RWPE2 (cell line): ENCODE data around the gene MLXIPL.

Experiments
- ATAC-seq: fragments of 200-7000 bp; cut with Tn5 transposase; 3 replicates; pipeline ENCODE4 v1.9.1; 2021; ENCODE audit warnings: low read depth
- DNase-seq: peaks from one replicate; pipeline ENCODE4 v3.0.0-alpha.2; 2020; ENCODE audit warnings: low spot score
- H3K27ac ChIP-seq: fragments of 450-650 bp; 2 replicates; pipeline ENCODE4 v1.5.1; 2017; ENCODE audit warnings: mild to moderate bottlenecking; ENCODE audit not compliant: poor library complexity, severe bottlenecking
- H3K27me3 ChIP-seq: fragments of 250-450 bp; sonication (Bioruptor Pico); 2 replicates; pipeline ENCODE4 v1.5.1; 2021; ENCODE audit warnings: mild to moderate bottlenecking, moderate library complexity; ENCODE audit not compliant: insufficient read depth, poor library complexity, severe bottlenecking
- H3K36me3 ChIP-seq: fragments of 250-450 bp; sonication (Bioruptor Pico); 2 replicates; pipeline ENCODE4 v1.5.1; 2020; ENCODE audit warnings: low read depth, mild to moderate bottlenecking, moderate library complexity
- H3K4me1 ChIP-seq: fragments of 250-450 bp; sonication (Bioruptor Pico); 2 replicates; pipeline ENCODE4 v1.5.1; 2021; ENCODE audit warnings: mild to moderate bottlenecking, moderate library complexity; ENCODE audit not compliant: insufficient read depth, poor library complexity, severe bottlenecking
- H3K4me3 ChIP-seq: fragments of 250-450 bp; sonication (Bioruptor Pico); 2 replicates; pipeline ENCODE4 v1.5.1; 2021; ENCODE audit warnings: mild to moderate bottlenecking, moderate library complexity; ENCODE audit not compliant: severe bottlenecking
- H3K9me3 ChIP-seq: fragments of 250-450 bp; sonication (Bioruptor Pico); 2 replicates; pipeline ENCODE4 v1.5.1; 2021; ENCODE audit warnings: mild to moderate bottlenecking, moderate library complexity; ENCODE audit not compliant: severe bottlenecking
- CTCF ChIP-seq: fragments of 450-650 bp; IDR thresholded peaks from one replicate; pipeline ENCODE4 v1.5.1; 2017; ENCODE audit warnings: mild to moderate bottlenecking, moderate library complexity; ENCODE audit not compliant: poor library complexity, severe bottlenecking

The MLXIPL gene

GRCh38 chr7:73648593-73649332 lies 24.4 kb upstream of the MLXIPL start:
- no peak for DNase-seq
- no peak overlapping the region for H3K4me3 ChIP-seq
- H3K27ac ChIP-seq, result no peak overlapping the region
- no peak for TF ChIP-seq CTCF
- no peak for ATAC-seq
- H3K4me1 ChIP-seq, result peaks cover 8% of the 10 kb centered on the region
- H3K9me3 ChIP-seq, result no peaks in the 10 kb centered on the region
- H3K27me3 ChIP-seq, result no peaks in the 10 kb centered on the region
- H3K36me3 ChIP-seq, result no peaks in the 10 kb centered on the region

GRCh38 chr7:73647725-73648592 lies 23.6 kb upstream of the MLXIPL start:
- Histone ChIP-seq H3K27ac (no peak overlapping the region), H3K36me3 (no peaks in the 10 kb centered on the region), H3K27me3 (no peaks in the 10 kb centered on the region), H3K4me3 (peak overlapping the region; percentile 30), H3K9me3 (no peaks in the 10 kb centered on the region), H3K4me1 (peaks cover 8% of the 10 kb centered on the region)
- peak; percentile 45 for TF ChIP-seq CTCF
- DNase-seq (no peak), ATAC-seq (peak; percentile 66)

GRCh38 chr7:73646785-73647724 lies 22.7 kb upstream of the MLXIPL start:
- no peak for DNase-seq
- peak overlapping the region; percentile 30 for H3K4me3 ChIP-seq
- H3K36me3 ChIP-seq, result no peaks in the 10 kb centered on the region
- TF ChIP-seq CTCF, result no peak
- H3K9me3 ChIP-seq, result no peaks in the 10 kb centered on the region
- no peaks in the 10 kb centered on the region for H3K27me3 ChIP-seq
- H3K27ac ChIP-seq, result no peak overlapping the region
- no peak for ATAC-seq
- peaks cover 8% of the 10 kb centered on the region for H3K4me1 ChIP-seq

GRCh38 chr7:73645643-73646174 lies 21.4 kb upstream of the MLXIPL start:
- H3K9me3 ChIP-seq, result no peaks in the 10 kb centered on the region
- no peaks in the 10 kb centered on the region for H3K27me3 ChIP-seq
- DNase-seq (no peak), ATAC-seq (no peak)
- TF ChIP-seq CTCF, result no peak
- no peaks in the 10 kb centered on the region for H3K36me3 ChIP-seq
- H3K4me1 ChIP-seq, result peaks cover 8% of the 10 kb centered on the region
- no peak overlapping the region for H3K4me3 ChIP-seq
- no peak overlapping the region for H3K27ac ChIP-seq
